NCI-H82 treated with DMSO at 0.1 percent for 48 hours (cell line): ENCODE results near the gene PLXNB3.
"Not testable (repeated sequence)": the region's sequence is repeated elsewhere in the genome, so short reads cannot be mapped to it uniquely, and the experiment has no call there.

ENCODE experiments used
- DNase-seq: peaks from one replicate; lab custom pipeline; 2025; ENCODE audit not compliant: unreplicated experiment; lab: John Stamatoyannopoulos, UW

The PLXNB3 gene

DNA sequence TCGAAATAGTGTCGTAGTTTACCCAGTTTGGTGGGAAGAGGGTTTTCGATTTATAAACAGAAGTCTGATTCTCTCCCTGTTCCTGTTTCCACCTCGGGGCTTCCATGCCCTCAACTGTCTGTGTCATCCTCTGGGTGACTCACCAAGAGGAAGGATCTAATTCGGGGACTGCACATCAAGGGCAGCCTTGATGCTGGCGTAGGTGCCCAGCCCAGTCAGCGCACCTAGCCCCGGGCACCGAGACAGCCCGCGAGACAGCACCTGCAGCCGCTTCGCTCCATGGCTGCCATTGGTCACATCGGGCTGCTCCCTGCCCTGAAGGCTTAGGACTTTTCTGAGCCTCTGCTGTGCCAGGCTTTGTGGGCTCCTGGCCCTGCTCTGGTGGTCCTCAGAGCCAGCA, 31.6 kb upstream of the PLXNB3 start:
- no peak for DNase-seq

DNA sequence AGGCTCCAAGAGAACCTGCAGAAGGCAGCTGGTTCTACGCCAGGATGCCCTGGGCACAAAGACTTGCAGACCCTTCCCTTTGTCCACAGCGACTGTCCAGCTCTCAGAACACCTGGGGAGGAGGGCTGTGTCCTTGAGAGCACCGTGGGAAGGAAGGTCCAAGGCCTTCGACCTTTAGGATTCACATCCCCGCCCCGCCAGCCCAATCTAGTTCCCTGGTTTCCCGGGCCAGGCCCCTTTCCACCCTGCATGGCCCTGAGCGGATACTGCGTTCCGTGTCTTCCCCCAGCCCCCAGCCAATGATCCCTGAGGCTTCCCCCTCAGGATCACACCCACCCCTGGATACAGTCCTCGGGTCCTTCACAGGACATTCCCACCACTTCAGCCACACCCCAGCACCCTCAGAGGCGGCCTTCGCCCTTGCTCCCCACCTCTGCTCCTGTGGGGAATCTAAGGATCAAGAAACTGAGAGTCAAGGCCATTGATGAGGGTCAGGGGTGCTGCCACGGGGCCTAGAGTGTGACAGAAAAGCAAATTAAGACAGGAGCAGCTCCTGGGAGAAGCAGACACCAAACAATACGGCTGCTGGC, 30.3 kb upstream of the PLXNB3 start:
- no peak for DNase-seq

DNA sequence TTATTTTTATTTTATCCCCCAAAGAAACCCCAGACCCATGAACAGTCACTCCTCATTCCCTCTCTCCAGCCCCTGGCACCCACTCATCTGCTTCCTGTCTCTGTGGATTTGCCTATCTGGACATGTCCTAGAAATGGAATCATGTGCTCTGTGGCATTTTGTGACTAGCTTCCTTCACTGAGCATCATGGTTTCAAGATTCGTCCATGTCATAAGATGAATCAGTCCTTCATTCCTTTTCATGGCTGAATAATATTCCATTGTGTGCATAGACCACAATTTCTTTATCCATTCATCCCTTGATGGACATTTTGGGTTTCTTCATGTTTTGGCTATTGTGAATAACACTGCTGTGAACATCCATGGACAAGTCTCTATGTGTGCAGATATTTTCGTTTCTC, 29.2 kb upstream of the PLXNB3 start:
- no peak for DNase-seq

- no peak for DNase-seq
Observed at GRCh38 chrX:153735274-153735673, 28.8 kb upstream of the PLXNB3 start.

- no peak for DNase-seq
Observed at GRCh38 chrX:153736071-153736820, 27.8 kb upstream of the PLXNB3 start.

DNA sequence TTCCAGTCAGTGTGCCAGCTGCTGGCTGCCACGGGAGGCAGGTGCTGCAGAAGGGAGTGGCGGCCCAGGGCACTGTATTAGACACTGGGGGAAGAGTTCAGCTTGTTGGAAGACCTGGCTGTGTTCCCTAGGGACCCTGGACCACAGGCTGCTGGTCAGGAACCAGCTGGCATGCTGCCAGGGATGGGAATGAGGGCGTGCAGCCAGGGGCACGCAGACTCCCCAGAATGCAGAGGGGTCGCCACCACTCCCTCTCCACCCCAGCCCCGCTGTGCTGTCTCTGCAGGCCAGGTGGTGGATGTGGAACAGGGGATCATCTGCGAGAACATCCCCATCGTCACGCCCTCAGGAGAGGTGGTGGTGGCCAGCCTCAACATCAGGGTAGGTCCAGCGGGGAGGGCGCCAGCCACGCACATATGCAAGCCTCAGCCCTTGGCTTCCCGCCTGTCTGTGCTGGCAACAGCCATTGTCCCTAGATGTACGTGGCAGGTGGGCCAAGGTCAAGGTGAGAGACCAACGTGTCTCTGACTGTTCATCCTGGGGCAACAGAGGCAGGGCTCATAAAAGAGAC, 27.1 kb upstream of the PLXNB3 start:
- DNase-seq = no peak

DNA sequence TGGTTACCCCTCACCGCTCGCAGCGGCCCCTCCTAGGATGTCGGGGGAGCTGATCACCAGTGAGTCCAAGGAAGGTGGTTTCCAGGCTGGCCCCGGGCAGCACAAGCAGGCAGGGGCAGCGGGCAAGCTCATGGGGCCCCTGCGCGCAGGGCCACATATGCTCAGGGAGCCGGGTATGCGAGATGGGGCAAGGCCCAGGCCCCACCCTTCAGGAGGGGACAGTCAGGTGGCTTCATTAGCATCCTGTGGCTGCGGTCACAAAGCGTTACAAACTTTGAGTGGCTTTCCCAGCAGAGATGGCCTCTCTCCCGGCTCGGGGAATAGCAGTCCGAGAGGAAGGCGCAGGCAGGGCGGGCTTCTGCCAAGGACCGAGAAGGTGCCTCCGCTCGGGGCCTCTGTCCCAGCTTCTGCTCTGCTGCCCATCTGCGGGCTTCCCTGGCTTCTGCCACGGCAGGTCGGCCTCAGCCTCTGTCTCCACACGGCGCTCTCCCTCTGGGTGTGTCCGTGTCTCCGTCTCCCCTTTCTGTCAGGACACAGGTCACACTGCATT, 25.9 kb upstream of the PLXNB3 start:
- no peak for DNase-seq

DNA sequence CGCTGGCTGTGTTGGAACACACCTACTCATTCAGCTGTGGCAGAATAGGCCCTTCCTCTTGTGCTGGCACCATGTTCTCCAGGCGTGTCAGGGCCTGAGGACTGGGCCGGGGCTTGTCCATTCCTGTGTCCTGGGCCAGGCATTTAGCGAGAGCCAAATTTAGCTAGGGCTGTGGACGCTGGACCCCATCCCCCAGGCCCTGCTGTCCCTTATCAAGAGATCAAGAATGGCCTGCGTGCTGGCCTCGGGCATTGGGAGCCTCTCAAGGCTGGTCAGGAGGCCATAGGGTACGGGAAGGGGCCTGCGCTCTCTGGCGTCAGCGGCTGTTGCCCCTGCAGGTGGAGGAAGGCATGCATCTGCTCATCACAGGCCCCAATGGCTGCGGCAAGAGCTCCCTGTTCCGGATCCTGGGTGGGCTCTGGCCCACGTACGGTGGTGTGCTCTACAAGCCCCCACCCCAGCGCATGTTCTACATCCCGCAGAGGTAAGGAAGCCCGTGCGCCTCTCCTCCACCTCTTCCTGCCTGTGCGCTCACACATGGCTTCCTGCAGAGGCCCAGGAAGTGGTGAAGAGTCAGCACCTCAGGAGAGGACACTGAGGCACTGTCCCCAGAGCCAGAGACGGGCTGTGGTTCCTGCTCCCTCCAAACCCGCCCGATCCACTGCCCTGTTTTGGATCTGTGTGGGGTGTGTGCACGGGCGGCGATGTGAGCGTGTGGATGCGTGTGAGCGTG, 24.1 kb upstream of the PLXNB3 start:
- no peak for DNase-seq

DNA sequence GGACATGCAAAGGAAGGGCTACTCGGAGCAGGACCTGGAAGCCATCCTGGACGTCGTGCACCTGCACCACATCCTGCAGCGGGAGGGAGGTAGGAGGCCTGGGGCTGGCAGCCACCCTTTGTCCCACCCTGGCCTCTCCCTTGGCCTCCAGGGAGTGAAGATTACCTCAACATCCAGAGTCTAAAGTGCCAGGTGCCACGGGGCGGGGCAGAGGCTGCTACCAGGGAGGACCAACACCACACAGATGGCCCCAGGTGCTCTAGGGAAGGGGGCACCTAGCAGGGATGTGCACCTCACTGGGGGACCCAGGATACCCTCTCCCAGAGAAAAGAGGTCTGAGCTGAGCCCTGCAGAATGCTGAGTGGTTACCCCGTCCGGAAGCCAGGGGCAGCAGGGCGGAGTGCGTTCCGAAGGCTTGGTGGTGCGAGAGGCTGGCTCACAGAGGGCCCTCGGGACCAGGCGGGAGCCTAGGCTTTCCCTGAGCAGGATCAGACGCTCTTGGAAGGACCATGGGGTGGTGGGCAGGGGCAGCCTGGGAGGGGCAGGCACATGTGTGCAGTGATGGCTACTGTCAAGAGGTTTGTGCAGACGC, 23.3 kb upstream of the PLXNB3 start:
- DNase-seq = no peak

- DNase-seq = no peak
Observed at GRCh38 chrX:153741446-153741845, 22.6 kb upstream of the PLXNB3 start.

DNA sequence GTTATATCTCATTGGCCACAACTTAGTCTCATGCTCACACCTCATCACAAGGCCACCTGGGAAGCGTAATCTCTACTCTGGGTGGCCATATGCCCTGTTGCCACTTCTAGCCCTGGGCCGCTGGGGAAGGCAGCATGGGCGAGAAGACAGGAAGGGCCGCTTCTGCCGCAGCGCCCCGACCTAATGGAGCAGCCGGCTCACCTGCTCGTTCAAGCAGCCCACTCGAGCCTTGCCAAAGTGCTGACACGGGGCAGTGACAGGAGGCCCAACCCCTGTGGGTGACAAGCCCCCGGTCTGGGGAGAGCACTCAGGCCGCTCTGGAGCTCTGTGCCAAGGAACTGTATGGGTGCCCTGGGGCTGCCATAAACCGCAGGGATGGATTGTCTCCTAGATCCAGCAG, 21.9 kb upstream of the PLXNB3 start:
- not testable (repeated sequence) for DNase-seq

DNA sequence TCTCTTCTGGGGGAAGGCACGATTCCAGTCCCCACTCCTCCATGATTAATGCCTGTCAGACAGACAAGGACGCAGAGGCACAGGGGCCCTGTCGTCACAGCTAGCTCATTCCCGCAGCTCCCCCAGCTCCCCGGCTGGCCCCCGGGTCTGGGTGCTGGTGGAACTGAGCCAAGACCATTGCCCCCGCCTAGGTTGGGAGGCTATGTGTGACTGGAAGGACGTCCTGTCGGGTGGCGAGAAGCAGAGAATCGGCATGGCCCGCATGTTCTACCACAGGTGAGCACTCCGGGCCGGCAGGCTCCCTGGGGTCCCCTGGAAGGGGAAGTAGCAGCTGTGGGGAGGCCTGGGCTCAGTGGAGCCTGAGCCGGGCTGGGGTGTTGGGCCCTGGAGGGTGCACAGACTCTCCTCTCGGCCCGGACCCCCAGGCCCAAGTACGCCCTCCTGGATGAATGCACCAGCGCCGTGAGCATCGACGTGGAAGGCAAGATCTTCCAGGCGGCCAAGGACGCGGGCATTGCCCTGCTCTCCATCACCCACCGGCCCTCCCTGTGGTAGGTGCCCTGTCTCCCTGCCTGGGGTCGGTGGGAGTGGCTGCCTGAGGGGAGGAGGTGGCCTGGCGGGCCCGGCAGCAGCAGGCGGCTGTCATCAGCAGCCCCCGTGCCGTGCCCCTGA, 21.1 kb upstream of the PLXNB3 start:
- not testable (repeated sequence) for DNase-seq

DNA sequence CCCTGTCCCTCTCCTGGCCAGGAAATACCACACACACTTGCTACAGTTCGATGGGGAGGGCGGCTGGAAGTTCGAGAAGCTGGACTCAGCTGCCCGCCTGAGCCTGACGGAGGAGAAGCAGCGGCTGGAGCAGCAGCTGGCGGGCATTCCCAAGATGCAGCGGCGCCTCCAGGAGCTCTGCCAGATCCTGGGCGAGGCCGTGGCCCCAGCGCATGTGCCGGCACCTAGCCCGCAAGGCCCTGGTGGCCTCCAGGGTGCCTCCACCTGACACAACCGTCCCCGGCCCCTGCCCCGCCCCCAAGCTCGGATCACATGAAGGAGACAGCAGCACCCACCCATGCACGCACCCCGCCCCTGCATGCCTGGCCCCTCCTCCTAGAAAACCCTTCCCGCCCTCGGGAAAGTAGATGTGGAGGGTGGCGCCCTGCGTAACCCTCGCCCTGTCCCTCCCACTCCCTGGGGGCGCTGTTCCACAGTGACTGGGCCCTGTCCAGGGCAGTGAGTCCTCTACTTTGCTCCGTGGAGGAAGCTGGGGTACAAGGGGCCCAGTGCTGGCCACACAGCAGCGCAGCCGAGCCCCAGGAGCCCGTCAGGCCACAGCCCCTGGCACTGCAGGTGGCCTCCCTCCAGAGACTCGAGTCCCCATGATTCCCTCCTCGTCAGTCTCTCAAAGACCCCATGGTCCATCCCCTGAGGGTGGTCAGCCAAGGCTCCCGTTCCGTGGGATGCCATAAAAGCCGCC, 20.4 kb upstream of the PLXNB3 start:
- peak; percentile 18 for DNase-seq

- no peak for DNase-seq
Observed at GRCh38 chrX:153744210-153745066, 19.6 kb upstream of the PLXNB3 start.

GRCh38 chrX:153745067-153745433, 19.0 kb upstream of the PLXNB3 start:
- not testable (repeated sequence) for DNase-seq

DNA sequence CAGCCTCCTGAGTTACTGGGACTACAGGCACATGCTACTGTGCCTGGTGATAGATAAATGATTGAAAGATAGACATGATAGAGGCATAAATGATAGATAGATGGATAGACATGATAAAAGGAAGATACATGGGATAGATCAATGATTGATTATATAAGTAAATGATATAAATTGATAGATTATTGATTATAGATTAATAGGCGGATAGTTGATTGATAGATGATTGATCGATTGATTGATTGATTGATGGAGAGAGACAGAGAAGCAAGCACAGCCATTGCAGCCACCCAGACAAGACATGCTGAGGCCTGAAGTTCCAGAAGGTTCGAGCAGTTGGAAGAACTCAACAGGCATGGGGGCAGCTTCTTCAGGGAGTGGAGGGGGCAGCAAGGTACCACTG, 17.7 kb upstream of the PLXNB3 start:
- no peak for DNase-seq

DNA sequence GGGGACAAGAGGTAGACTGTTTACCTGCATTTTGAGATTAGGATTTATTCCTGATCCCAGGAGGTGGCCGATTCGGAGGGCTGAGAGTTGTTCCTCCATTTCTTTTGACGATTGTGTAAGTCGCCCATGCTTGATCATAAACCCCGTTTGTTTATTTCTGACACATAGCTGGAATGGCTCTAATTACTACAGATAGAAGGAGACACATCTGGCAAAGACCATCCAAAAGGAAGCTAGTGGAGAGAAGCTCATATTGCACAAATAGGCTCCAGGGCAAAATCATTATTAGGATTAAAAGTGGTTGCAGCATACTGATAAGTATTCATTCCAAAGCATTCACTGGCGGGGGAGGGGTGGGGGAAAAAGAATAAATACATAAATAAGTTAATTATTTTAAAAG, 17.1 kb upstream of the PLXNB3 start:
- not testable (repeated sequence) for DNase-seq

- not testable (repeated sequence) for DNase-seq
Observed at GRCh38 chrX:153749017-153749416, 15.0 kb upstream of the PLXNB3 start.

DNA sequence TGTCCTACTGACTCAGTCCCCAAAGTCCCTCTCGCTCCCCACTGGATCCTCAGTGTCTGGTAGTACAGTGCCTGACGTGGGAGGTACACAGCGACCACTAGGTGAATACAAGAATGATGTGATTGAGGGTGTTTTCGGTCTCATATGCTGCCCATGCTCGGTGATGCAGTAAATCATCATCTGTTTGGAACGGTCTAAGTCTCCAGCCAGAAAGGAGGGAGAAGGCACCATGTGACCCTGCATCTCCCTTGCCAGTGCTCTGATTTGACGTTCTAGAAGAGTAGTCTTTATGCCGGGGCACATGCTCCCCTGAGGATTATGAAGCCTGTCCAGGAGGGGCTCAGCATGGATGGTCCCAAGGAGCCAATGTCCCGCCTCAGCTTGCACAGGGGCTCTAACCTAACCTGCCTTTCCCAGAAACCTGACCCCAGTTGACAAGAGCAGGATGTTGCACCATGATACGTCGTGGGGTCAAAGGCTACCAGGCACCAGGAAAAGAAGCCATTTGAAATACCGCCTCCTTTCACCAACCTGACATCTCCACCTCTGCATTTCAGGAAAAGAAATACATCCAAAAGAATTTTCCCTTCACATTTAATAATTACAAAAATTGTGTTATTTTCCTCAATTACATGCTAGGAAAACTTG, 13.8 kb upstream of the PLXNB3 start:
- no peak for DNase-seq
